Subcutaneous adipose tissue (tissue), 4 donors: Measurements from ENCODE around the gene AATK. TPM values are rescaled to one million over a fixed set of nuclear protein-coding genes. Genes with fewer than 3 reads are reported as not detected.

Experiments used
- CTCF ChIP-seq: fragments of 450-650 bp; IDR thresholded peaks from one replicate; pipeline ENCODE4 v1.5.1; 2016; ENCODE audit warnings: low read depth, mild to moderate bottlenecking, control low read depth, antibody characterized with exemption, moderate library complexity
- total RNA-seq, 4 donors: library from RNA; depleted of rRNA; stranded (reverse); fragments of >200 nt; gene quantifications; one replicate each; pipeline ENCODE4 v1.1.0, GENCODE V29; 2016

Gene AATK
- total RNA-seq, 4 donors from 2014 or later, result 1.0 to 2.0 (median 1.7) TPM

DNA sequence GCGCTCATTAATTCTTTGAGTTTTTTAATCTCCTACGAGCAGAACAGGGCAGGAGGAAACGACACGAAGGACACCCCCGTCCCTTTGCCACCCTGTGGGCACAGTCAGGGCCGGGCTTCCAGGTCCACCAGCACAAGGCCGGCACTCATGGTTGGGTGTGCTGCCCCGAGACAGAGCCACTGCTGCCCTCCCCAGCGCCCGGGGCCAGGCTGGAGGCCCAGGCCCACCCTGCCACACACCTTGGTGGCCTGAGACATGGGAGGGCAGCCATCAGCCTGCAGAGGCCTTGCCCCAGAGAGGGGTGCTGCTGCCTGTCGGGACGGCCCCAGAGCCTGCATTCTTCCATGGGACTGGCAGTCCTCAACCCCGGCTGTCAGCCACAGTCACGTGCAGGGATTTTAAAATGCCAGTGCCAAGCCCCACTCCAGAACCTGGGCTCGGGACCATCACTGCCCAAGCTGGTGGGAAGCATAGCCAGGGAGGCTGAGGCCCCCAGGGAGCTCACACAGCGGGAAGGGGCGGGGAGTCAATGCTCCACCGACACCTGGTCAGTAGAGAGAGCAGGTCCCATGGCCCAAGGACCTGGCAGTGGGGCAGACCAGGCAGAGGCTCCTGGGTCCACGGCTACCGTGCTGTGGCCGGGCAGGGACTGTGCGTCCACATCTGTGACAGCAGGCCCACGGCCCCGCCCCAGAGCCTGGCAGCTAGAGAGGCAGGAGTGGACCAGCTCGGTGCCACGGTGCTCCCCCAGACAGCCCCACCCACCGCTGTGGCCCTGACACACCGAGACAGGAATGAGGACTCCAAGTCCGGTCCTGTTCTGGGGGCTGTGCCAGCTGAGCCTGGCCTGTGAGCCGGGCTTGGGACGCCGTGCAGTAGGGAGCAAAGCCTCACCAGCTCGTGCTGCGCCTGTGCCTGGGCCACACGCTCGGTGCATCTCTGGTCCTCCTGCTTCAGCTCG, 29.2 kb upstream of the AATK start:
- TF ChIP-seq CTCF, result no peak

DNA sequence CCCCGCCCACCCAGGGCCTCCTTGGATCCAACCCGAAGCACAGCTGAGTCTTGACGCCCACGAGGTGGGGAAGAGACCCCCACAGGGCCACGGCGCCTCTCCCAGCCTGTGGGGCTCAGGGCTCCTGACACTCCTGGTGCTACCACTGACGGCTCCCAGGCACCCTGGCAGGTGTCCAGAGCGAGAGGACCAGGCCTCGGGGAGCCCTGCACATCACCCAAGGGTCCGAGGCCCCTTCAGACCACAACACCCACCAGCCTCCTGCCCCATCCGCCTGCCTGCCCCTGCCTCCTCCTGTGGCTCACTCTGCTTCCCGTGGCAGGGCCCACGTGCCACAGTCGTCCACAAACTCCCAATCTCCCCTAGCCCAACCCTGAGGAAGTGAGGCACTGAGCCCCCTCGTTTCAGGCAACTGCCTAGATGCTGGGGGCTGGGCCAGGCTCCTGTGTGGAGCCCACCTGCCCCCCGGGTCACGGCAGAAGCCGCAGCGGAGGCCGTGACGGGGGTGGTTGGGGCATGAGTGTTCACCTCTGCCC, 28.3 kb upstream of the AATK start:
- no peak for TF ChIP-seq CTCF

DNA sequence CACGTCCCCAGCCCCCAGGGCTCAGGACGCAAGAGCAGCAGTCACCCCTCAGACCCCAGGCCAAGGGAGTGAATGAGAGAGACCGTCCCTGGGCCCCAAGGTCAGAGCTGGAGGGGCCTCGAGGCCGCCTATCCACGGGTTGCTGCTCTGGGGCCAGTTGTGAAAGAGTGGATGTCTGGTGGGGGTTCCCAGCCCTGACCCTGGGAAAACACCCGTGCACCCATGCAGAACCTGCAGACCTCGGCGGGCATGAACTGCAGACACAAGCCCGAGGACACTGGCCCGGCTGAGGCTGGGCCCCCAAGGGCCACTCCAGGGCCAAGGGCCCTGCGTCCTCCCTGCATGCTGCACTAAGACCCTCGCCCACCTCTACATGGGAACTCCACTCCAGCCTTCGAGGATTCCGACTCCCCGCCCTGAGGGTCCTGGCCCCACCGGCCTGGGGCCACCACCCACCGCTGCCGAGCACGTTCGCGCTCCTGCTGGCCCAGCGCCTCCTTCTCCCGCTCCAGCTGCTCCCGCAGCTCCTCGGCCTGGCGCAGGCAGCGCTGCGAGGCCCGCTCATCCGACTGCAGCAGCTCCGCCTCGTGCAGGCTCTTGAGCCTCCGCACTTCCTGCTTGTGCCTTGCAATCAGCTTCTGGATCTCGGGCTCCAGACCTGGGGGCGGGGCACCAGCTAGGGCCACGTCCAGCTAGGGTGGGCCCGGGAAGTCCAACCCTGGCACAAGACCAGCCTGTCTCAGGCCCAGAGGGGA, 27.6 kb upstream of the AATK start:
- no peak for TF ChIP-seq CTCF

DNA sequence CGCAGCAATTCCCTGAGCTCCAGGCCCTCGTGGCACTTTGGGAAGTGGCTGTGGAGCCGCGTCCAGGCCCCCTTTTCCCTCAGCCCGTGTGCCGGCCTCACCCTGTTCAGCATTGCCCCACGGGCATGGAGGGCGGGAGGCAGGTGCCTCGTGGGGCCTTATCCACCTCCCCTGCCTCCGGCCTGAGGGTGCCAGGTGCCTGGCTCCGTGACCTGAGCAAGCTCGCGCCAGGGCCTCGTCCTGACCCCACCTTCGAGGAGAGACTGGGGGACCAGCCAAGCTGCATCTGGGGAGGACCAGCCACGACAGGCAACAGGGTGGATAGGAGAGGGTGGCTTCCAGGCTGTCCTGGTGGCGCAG, 27.0 kb upstream of the AATK start:
- TF ChIP-seq CTCF, result no peak

DNA sequence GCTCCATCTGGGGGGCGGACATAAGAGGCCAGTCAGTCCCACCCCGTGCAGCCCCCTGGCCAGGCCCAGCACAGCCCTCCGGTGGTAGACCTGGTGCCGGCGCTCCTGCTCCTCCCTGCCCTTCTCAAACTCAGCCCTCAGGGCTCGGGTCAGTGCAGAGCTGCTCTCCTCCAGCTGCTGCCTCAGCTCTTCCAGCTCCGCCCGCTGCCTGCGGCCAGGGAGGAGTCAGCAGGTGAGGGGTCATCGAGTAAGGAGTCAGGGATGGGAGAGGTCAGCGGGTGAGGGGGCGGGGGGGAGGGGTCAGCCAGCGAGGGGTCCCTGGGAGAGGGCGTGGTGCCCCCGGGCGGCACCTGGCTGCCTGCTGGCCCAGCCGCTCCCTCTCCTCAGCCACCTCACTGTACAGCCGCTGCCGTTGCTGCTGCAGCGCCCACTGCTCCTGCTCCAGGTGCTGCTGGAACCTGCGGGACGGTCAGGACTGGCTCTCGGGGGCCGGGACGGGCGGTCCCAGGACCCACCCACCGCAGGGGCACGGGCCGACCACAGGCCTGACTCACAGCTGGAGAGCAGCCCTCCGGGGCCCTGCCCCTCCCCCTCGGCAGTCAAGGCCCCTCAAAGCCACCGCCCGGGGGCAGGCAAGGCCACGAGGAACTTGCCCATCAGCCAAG, 26.5 kb upstream of the AATK start:
- no peak for TF ChIP-seq CTCF

DNA sequence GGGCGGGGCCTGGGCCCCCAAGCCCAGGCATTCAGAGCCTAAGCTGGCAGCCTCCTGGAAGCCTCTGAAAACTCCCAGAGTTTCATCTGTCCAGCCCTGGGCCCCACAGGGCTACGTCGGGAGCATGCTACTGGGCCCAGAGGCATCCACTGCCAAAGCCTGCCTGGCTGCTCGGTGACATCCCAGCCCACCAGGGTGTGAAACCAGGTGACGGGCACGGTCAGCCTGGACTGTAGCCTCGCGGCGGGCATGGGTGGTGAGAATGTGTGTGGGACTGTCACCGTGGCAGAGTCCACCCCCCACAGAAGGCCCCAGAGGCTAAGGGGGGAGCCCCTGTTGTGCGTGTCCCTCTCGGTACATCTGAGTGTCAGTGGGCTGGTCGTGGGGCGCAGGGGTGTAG, 25.6 kb upstream of the AATK start:
- no peak for TF ChIP-seq CTCF
